ENCODE results near the gene MAP2K3. TPM values are rescaled to one million over a fixed set of nuclear protein-coding genes. Genes with fewer than 3 reads are reported as not detected.

MAP2K3 gene
- total and polyA plus RNA-seq, 11 donors: 29.4 to 170 (median 54.4) TPM

- peak overlapping the region; percentile 40 to 81 (median 64) for H3K4me3 ChIP-seq
- intact Hi-C loops (cut with DNase I): loop anchor here in 7 of 10 donors (2.0 to 10.0 kb wide), 6 partner anchors 49 to 179 kb away; partner anchors contain the start of gene DHRS7B (in 4 of the 7)
- ATAC-seq (no peak), DNase-seq (no peak)
- H3K27me3 ChIP-seq: no peaks in the 10 kb centered on the region
- H3K27ac ChIP-seq: peak overlapping the region in 8 of 12 donors; percentile 35 to 87 (median 76)
- 7 to 14% (median 9%) methylated on average over 17 of the region's 17 CpGs for WGBS, 4 donors
- no peaks in the 10 kb centered on the region for H3K9me3 ChIP-seq
- H3K4me1 ChIP-seq: peaks cover 0 to 41% (median 16%) of the 10 kb centered on the region in 12 donors
- no peaks in the 10 kb centered on the region for H3K36me3 ChIP-seq
- no peak for TF ChIP-seq POLR2A (IDR thresholded peaks at IDR 0.05)
- TF ChIP-seq CTCF (IDR thresholded peaks at IDR 0.05): peak in 1 of 12 donors; percentile 1
Measured at GRCh38 chr17:21276264-21276588, 8.3 kb upstream of the MAP2K3 start.

- H3K27ac ChIP-seq: no peak overlapping the region
- H3K27me3 ChIP-seq: no peaks in the 10 kb centered on the region
- DNase-seq: no peak
- no peak overlapping the region for H3K4me3 ChIP-seq
- TF ChIP-seq POLR2A (IDR thresholded peaks at IDR 0.05) (no peak), CTCF (IDR thresholded peaks at IDR 0.05) (no peak)
- WGBS, 4 donors: 95 to 99% (median 97%) methylated on average over 3 of the region's 3 CpGs
- no peak for ATAC-seq
- H3K9me3 ChIP-seq: no peaks in the 10 kb centered on the region
- intact Hi-C loops (cut with DNase I): loop anchor here in 7 of 10 donors (2.0 to 10.0 kb wide), 6 partner anchors 47 to 177 kb away; partner anchors contain the start of gene DHRS7B (in 4 of the 7)
- H3K36me3 ChIP-seq: no peaks in the 10 kb centered on the region
- peaks cover 0 to 52% (median 16%) of the 10 kb centered on the region in 12 donors for H3K4me1 ChIP-seq
Measured at GRCh38 chr17:21277332-21277731, 7.2 kb upstream of the MAP2K3 start.

GRCh38 chr17:21278450-21279197, 5.9 kb upstream of the MAP2K3 start:
- no peaks in the 10 kb centered on the region for H3K36me3 ChIP-seq
- peak overlapping the region in 1 of 12 donors; percentile 37 for H3K27ac ChIP-seq
- intact Hi-C loops (cut with DNase I): loop anchor here in 8 of 10 donors (2.0 to 10.0 kb wide), 6 partner anchors 46 to 234 kb away; partner anchors contain the start of gene DHRS7B (in 4 of the 8)
- H3K4me3 ChIP-seq: no peak overlapping the region
- no peak for TF ChIP-seq POLR2A (IDR thresholded peaks at IDR 0.05)
- no peaks in the 10 kb centered on the region for H3K9me3 ChIP-seq
- no peaks in the 10 kb centered on the region for H3K27me3 ChIP-seq
- ATAC-seq: no peak
- DNase-seq: no peak
- WGBS, 4 donors: 66 to 75% (median 69%) methylated on average over 8 of the region's 8 CpGs
- peaks cover 0 to 59% (median 22%) of the 10 kb centered on the region in 12 donors for H3K4me1 ChIP-seq

GRCh38 chr17:21279198-21279535, 5.3 kb upstream of the MAP2K3 start:
- WGBS, 4 donors: 81 to 84% (median 82%) methylated on average over 6 of the region's 6 CpGs
- TF ChIP-seq CTCF (IDR thresholded peaks at IDR 0.05) (no peak), POLR2A (IDR thresholded peaks at IDR 0.05) (no peak)
- Histone ChIP-seq H3K36me3 (no peaks in the 10 kb centered on the region), H3K27ac (no peak overlapping the region), H3K27me3 (no peaks in the 10 kb centered on the region), H3K4me1 (peaks cover 0 to 65% (median 27%) of the 10 kb centered on the region in 12 donors), H3K9me3 (no peaks in the 10 kb centered on the region), H3K4me3 (no peak overlapping the region)
- ATAC-seq (no peak), DNase-seq (no peak)
- intact Hi-C loops (cut with DNase I): loop anchor here in 8 of 10 donors (2.0 to 10.0 kb wide), 6 partner anchors 46 to 234 kb away; partner anchors contain the start of gene DHRS7B (in 4 of the 8)
